CD14-positive monocyte (primary cell): ENCODE data around the gene FITM2. TPM values are rescaled to one million over a fixed set of nuclear protein-coding genes. Genes with fewer than 3 reads are reported as not detected.

Experiments
- DNase-seq, 3 donors: peaks; one replicate each; pipeline ENCODE4 v3.0.0-alpha.2; 2011 to 2022
- H2AFZ ChIP-seq: 2 replicates; pipeline ENCODE4 v1.6.0; 2012; ENCODE audit warnings: mild to moderate bottlenecking, low read depth, low read length, inconsistent platforms; ENCODE audit not compliant: insufficient read depth, poor library complexity, severe bottlenecking
- H3K27ac ChIP-seq, 2 donors: 1 replicate in 1 of 2; 2 replicates in 1 of 2; pipeline ENCODE4 v1.5.1; 2012 to 2013; ENCODE audit warnings: low read length in 2 of 2, control low read depth in 1 of 2, inconsistent platforms in 1 of 2, low read depth in 1 of 2, mild to moderate bottlenecking in 1 of 2
- H3K27me3 ChIP-seq, 2 donors: one replicate each; pipeline versions ENCODE4 v1.6.0 to v1.6.1; 2011 to 2013; ENCODE audit warnings: low read length in 2 of 2; ENCODE audit not compliant: control insufficient read depth in 2 of 2, insufficient read depth in 2 of 2
- H3K36me3 ChIP-seq, 2 donors: replicated peaks in 1 of 2; 1 replicate in 1 of 2; 2 replicates in 1 of 2; pipeline versions ENCODE4 v1.5.1 to v1.6.1; 2012 to 2013; ENCODE audit warnings: low read length in 2 of 2, control low read depth in 1 of 2, inconsistent platforms in 1 of 2, mild to moderate bottlenecking in 1 of 2; ENCODE audit not compliant: insufficient read depth in 2 of 2, control insufficient read depth in 1 of 2
- H3K4me1 ChIP-seq, 2 donors: 1 replicate in 1 of 2; 2 replicates in 1 of 2; pipeline versions ENCODE4 v1.5.1 to v1.6.1; 2012 to 2013; ENCODE audit warnings: low read length in 2 of 2, control low read depth in 1 of 2, inconsistent platforms in 1 of 2, mild to moderate bottlenecking in 1 of 2, moderate library complexity in 1 of 2; ENCODE audit not compliant: insufficient read depth in 2 of 2, control insufficient read depth in 1 of 2
- H3K4me2 ChIP-seq: replicated peaks from 2 replicates; pipeline ENCODE3; 2012; ENCODE audit warnings: low read length, moderate library complexity, mild to moderate bottlenecking; ENCODE audit not compliant: poor library complexity, severe bottlenecking; ENCODE audit errors: extremely low read depth
- H3K4me3 ChIP-seq, 3 experiments: fragments of 200-600 bp in 1 of 3; sonication (generic) in 1 of 3; replicated peaks in 1 of 3; 1 replicate in 2 of 3; 2 replicates in 1 of 3; pipeline ENCODE4 v1.5.1; 2011 to 2013; ENCODE audit warnings: low read length in 3 of 3, mild to moderate bottlenecking in 3 of 3, control low read depth in 2 of 3, low read depth in 2 of 3, inconsistent platforms in 1 of 3, moderate library complexity in 1 of 3
- H3K79me2 ChIP-seq: 2 replicates; pipeline ENCODE4 v1.6.0; 2012; ENCODE audit warnings: mild to moderate bottlenecking, control low read depth, inconsistent platforms, low read length, moderate library complexity; ENCODE audit not compliant: insufficient read depth
- H3K9ac ChIP-seq: 2 replicates; pipeline ENCODE4 v1.6.0; 2017; ENCODE audit warnings: low read length, mild to moderate bottlenecking; ENCODE audit not compliant: insufficient read depth, poor library complexity, severe bottlenecking
- H3K9me3 ChIP-seq, 2 donors: replicated peaks in 1 of 2; 1 replicate in 1 of 2; 2 replicates in 1 of 2; pipeline versions ENCODE4 v1.5.1 to v1.6.1; 2012 to 2013; ENCODE audit warnings: low read length in 2 of 2, control low read depth in 1 of 2; ENCODE audit not compliant: control insufficient read depth in 1 of 2, insufficient read depth in 1 of 2
- H4K20me1 ChIP-seq: 2 replicates; pipeline ENCODE4 v1.6.0; 2012; ENCODE audit warnings: mild to moderate bottlenecking, low read length, control low read depth, moderate library complexity; ENCODE audit not compliant: insufficient read depth
- H3K27ac Mint-ChIP-seq, 7 donors: one replicate each; pipeline ENCODE4 v1.8.0; 2020; ENCODE audit warnings: mild to moderate bottlenecking in 7 of 7, mixed read lengths in 7 of 7, moderate library complexity in 6 of 7, inconsistent platforms in 2 of 7
- H3K27me3 Mint-ChIP-seq, 3 donors: one replicate each; pipeline ENCODE4 v1.8.0; 2021 to 2022; ENCODE audit warnings: low read depth in 3 of 3, mild to moderate bottlenecking in 3 of 3, mixed read lengths in 3 of 3, moderate library complexity in 3 of 3, inconsistent platforms in 1 of 3
- H3K36me3 Mint-ChIP-seq, 2 donors: one replicate each; pipeline ENCODE4 v1.8.0; 2020; ENCODE audit warnings: mixed read lengths in 2 of 2, inconsistent platforms in 1 of 2, mild to moderate bottlenecking in 1 of 2
- H3K4me1 Mint-ChIP-seq: one replicate; pipeline ENCODE4 v1.8.0; 2020; ENCODE audit warnings: mild to moderate bottlenecking, mixed read lengths
- H3K4me3 Mint-ChIP-seq, 2 donors: one replicate each; pipeline ENCODE4 v1.8.0; 2020; ENCODE audit warnings: mild to moderate bottlenecking in 2 of 2, mixed read lengths in 2 of 2, moderate library complexity in 1 of 2
- H3K9me3 Mint-ChIP-seq, 7 donors: one replicate each; pipeline ENCODE4 v1.8.0; 2020 to 2022; ENCODE audit warnings: mixed read lengths in 7 of 7, mild to moderate bottlenecking in 6 of 7, moderate library complexity in 6 of 7, inconsistent platforms in 2 of 7
- CTCF ChIP-seq: fragments of 200-600 bp; IDR thresholded peaks from one replicate; pipeline ENCODE4 v1.8.0; 2022; ENCODE audit warnings: antibody characterized with exemption, mild to moderate bottlenecking
- WGBS: methylation state at CpG from one replicate; pipeline ENCODE4 v1.1.5; 2013; ENCODE audit warnings: missing lambda C conversion rate; ENCODE audit not compliant: insufficient coverage; 5-methylcytosine and 5-hydroxymethylcytosine counted together
- intact Hi-C, 2 donors: fragments of 100-400 bp; cut with micrococcal nuclease; formaldehyde crosslinking; loops; one replicate each; pipeline versions ENCODE4 v1.15.0 to v1.15.1; 2023
- polyA plus RNA-seq, 3 donors: library from polyadenylated mRNA; depleted of rRNA in 1 of 3; unstranded in 2 of 3; stranded (reverse) in 1 of 3; fragments of 300-500 nt in 2 of 3; fragments of >200 nt in 1 of 3; fragmentation: Illumina TruSeq in 2 of 3; gene quantifications; 1 replicate in 2 of 3; 2 replicates in 1 of 3; pipeline ENCODE4 v1.2.3, GENCODE V29; 2012 to 2021

FITM2 gene
- polyA plus RNA-seq, 3 donors, result 0.32 to 2.2 (median 0.69) TPM

- no peak overlapping the region for H3K4me3 ChIP-seq
- H2AFZ ChIP-seq, result no peak overlapping the region
- Mint-ChIP-seq H3K27me3 (peaks cover 11 to 12% (median 12%) of the 10 kb centered on the region in 3 donors), H3K36me3 (no peaks in the 10 kb centered on the region), H3K27ac (no peak overlapping the region), H3K4me3 (no peak overlapping the region), H3K9me3 (no peaks in the 10 kb centered on the region), H3K4me1 (no peaks in the 10 kb centered on the region)
- intact Hi-C loops, result no loop called here
- H3K4me1 ChIP-seq, result no peaks in the 10 kb centered on the region
- no peaks in the 10 kb centered on the region for H4K20me1 ChIP-seq
- H3K4me2 ChIP-seq, result no peak overlapping the region
- H3K36me3 ChIP-seq, result no peaks in the 10 kb centered on the region
- H3K9ac ChIP-seq, result no peak overlapping the region
- WGBS, result no CpG with 5 or more reads among the region's 2 CpGs
- no peak for DNase-seq
- no peaks in the 10 kb centered on the region for H3K79me2 ChIP-seq
- H3K27ac ChIP-seq, result no peak overlapping the region
- H3K27me3 ChIP-seq, result no peaks in the 10 kb centered on the region
- TF ChIP-seq CTCF, result no peak
- H3K9me3 ChIP-seq, result no peaks in the 10 kb centered on the region
Measured at GRCh38 chr20:44357020-44357419, 46.0 kb upstream of the FITM2 start.

- Mint-ChIP-seq H3K4me3 (no peak overlapping the region), H3K9me3 (no peaks in the 10 kb centered on the region), H3K36me3 (no peaks in the 10 kb centered on the region), H3K27ac (no peak overlapping the region), H3K27me3 (peaks cover 7 to 12% (median 10%) of the 10 kb centered on the region in 3 donors), H3K4me1 (no peaks in the 10 kb centered on the region)
- Histone ChIP-seq H3K27me3 (no peaks in the 10 kb centered on the region), H3K9ac (no peak overlapping the region), H3K4me1 (no peaks in the 10 kb centered on the region), H4K20me1 (no peaks in the 10 kb centered on the region), H3K9me3 (no peaks in the 10 kb centered on the region), H3K4me2 (no peak overlapping the region), H3K36me3 (no peaks in the 10 kb centered on the region), H3K4me3 (no peak overlapping the region), H3K79me2 (no peaks in the 10 kb centered on the region), H3K27ac (no peak overlapping the region), H2AFZ (no peak overlapping the region)
- DNase-seq, result no peak
- 93% methylated on average over 12 of the region's 14 CpGs for WGBS
- intact Hi-C loops, result no loop called here
- no peak for TF ChIP-seq CTCF
Measured at GRCh38 chr20:44356353-44356723, 45.3 kb upstream of the FITM2 start.
